H9 (cell line): ENCODE results near the gene TAF15. TPM values are rescaled to one million over a fixed set of nuclear protein-coding genes. Genes with fewer than 3 reads are reported as not detected.

Experiments used
- DNase-seq: peaks from one replicate; pipeline ENCODE4 v3.0.0-alpha.2; 2017
- H2AFZ ChIP-seq: one replicate; pipeline ENCODE4 v1.6.1; 2013; ENCODE audit warnings: mild to moderate bottlenecking, low read length, control low read depth, moderate library complexity
- H2AK5ac ChIP-seq: 2 replicates; pipeline ENCODE4 v1.6.1; 2013; ENCODE audit warnings: low read length, control low read depth, mixed read lengths; ENCODE audit not compliant: insufficient read length
- H2BK120ac ChIP-seq: one replicate; pipeline ENCODE4 v1.6.1; 2013; ENCODE audit warnings: low read depth, mild to moderate bottlenecking, low read length, control low read depth, inconsistent platforms; ENCODE audit not compliant: poor library complexity, severe bottlenecking
- H2BK12ac ChIP-seq: 2 replicates; pipeline ENCODE4 v1.6.1; 2013; ENCODE audit warnings: low read length, control low read depth, mixed read lengths, low read depth; ENCODE audit not compliant: insufficient read length
- H2BK15ac ChIP-seq: 2 replicates; pipeline ENCODE4 v1.6.1; 2013; ENCODE audit warnings: low read depth, low read length, control low read depth
- H2BK20ac ChIP-seq: one replicate; pipeline ENCODE4 v1.6.1; 2013; ENCODE audit warnings: low read depth, mild to moderate bottlenecking, low read length, control low read depth, inconsistent platforms; ENCODE audit not compliant: poor library complexity, severe bottlenecking
- H2BK5ac ChIP-seq: 2 replicates; pipeline ENCODE4 v1.6.1; 2013; ENCODE audit warnings: low read length, control low read depth, mixed read lengths; ENCODE audit not compliant: insufficient read length
- H3K14ac ChIP-seq: 2 replicates; pipeline ENCODE4 v1.6.1; 2013; ENCODE audit warnings: low read length, control low read depth; ENCODE audit not compliant: insufficient read depth
- H3K18ac ChIP-seq: 2 replicates; pipeline ENCODE4 v1.6.1; 2013; ENCODE audit warnings: low read depth, mild to moderate bottlenecking, mixed read lengths, low read length, control low read depth; ENCODE audit not compliant: insufficient read length
- H3K23ac ChIP-seq: 2 replicates; pipeline ENCODE4 v1.6.1; 2013; ENCODE audit warnings: low read length, control low read depth, mixed read lengths, low read depth; ENCODE audit not compliant: insufficient read length
- H3K23me2 ChIP-seq: 2 replicates; pipeline ENCODE4 v1.6.1; 2013; ENCODE audit warnings: low read depth, mild to moderate bottlenecking, mixed read lengths, low read length, control low read depth; ENCODE audit not compliant: insufficient read length, poor library complexity, severe bottlenecking
- H3K27ac ChIP-seq: 2 replicates; pipeline ENCODE4 v1.5.1; 2013; ENCODE audit warnings: low read length, control low read depth, mixed read lengths, low read depth; ENCODE audit not compliant: insufficient read length
- H3K27me3 ChIP-seq: 2 replicates; pipeline ENCODE4 v1.6.1; 2013; ENCODE audit warnings: low read length, control low read depth, inconsistent platforms; ENCODE audit not compliant: insufficient read depth
- H3K4ac ChIP-seq: 2 replicates; pipeline ENCODE4 v1.6.1; 2013; ENCODE audit warnings: low read depth, mild to moderate bottlenecking, control low read depth, inconsistent platforms, low read length, moderate library complexity
- H3K4me1 ChIP-seq: 2 replicates; pipeline ENCODE4 v1.6.1; 2013; ENCODE audit warnings: low read length, control low read depth, inconsistent platforms; ENCODE audit not compliant: insufficient read depth
- H3K4me2 ChIP-seq: 2 replicates; pipeline ENCODE4 v1.6.1; 2013; ENCODE audit warnings: low read length, control low read depth, mixed read lengths; ENCODE audit not compliant: insufficient read length, insufficient read depth
- H3K56ac ChIP-seq: 2 replicates; pipeline ENCODE4 v1.6.1; 2013; ENCODE audit warnings: low read depth, mild to moderate bottlenecking, mixed read lengths, low read length, control low read depth; ENCODE audit not compliant: insufficient read length
- H3K79me1 ChIP-seq: 2 replicates; pipeline ENCODE4 v1.6.1; 2013; ENCODE audit warnings: low read depth, mild to moderate bottlenecking, moderate library complexity, low read length, control low read depth, inconsistent platforms; ENCODE audit not compliant: insufficient read depth, poor library complexity, severe bottlenecking
- H3K79me2 ChIP-seq: 2 replicates; pipeline ENCODE4 v1.6.1; 2013; ENCODE audit warnings: low read length, control low read depth, inconsistent platforms; ENCODE audit not compliant: insufficient read depth
- H3K9ac ChIP-seq: 2 replicates; pipeline ENCODE4 v1.6.1; 2013; ENCODE audit warnings: low read length, control low read depth, mixed read lengths; ENCODE audit not compliant: insufficient read length; ENCODE audit errors: extremely low read depth
- H3K9me3 ChIP-seq: one replicate; pipeline ENCODE4 v1.6.1; 2013; ENCODE audit warnings: low read depth, low read length, inconsistent platforms; ENCODE audit not compliant: control insufficient read depth
- H3T11ph ChIP-seq: one replicate; pipeline ENCODE4 v1.6.1; 2013; ENCODE audit warnings: mild to moderate bottlenecking, low read length, control low read depth, inconsistent platforms
- H4K20me1 ChIP-seq: one replicate; pipeline ENCODE4 v1.6.1; 2013; ENCODE audit not compliant: control insufficient read depth, insufficient read length, insufficient read depth
- H4K5ac ChIP-seq: 2 replicates; pipeline ENCODE4 v1.6.1; 2013; ENCODE audit warnings: low read depth, mild to moderate bottlenecking, mixed read lengths, low read length, control low read depth; ENCODE audit not compliant: insufficient read length
- H4K8ac ChIP-seq: replicated peaks from 2 replicates; pipeline ENCODE4 v1.6.1; 2013; ENCODE audit warnings: low read length, control low read depth, mixed read lengths, low read depth; ENCODE audit not compliant: insufficient read length
- H4K91ac ChIP-seq: 2 replicates; pipeline ENCODE4 v1.6.1; 2013; ENCODE audit warnings: low read depth, mild to moderate bottlenecking, moderate library complexity, mixed read lengths, low read length, control low read depth; ENCODE audit not compliant: insufficient read length
- H3K27ac Mint-ChIP-seq, 3 experiments: 2 replicates in 2 of 3; 3 replicates in 1 of 3; pipeline ENCODE4 v1.8.0; 2020 to 2021; ENCODE audit warnings: mixed read lengths in 3 of 3, mild to moderate bottlenecking in 1 of 3, moderate library complexity in 1 of 3
- H3K27me3 Mint-ChIP-seq: 2 replicates; pipeline ENCODE4 v1.8.0; 2021; ENCODE audit warnings: low read depth, mild to moderate bottlenecking, moderate library complexity, mixed read lengths
- H3K36me3 Mint-ChIP-seq, 3 experiments: 2 replicates in 2 of 3; 3 replicates in 1 of 3; pipeline ENCODE4 v1.8.0; 2020 to 2021; ENCODE audit warnings: low read depth in 3 of 3, mixed read lengths in 3 of 3; ENCODE audit not compliant: insufficient read depth in 1 of 3
- H3K4me1 Mint-ChIP-seq, 2 experiments: 2 replicates each; pipeline ENCODE4 v1.8.0; 2020; ENCODE audit warnings: mixed read lengths in 2 of 2
- H3K4me3 Mint-ChIP-seq, 2 experiments: 2 replicates in 1 of 2; 3 replicates in 1 of 2; pipeline ENCODE4 v1.8.0; 2020 to 2021; ENCODE audit warnings: mild to moderate bottlenecking in 2 of 2, mixed read lengths in 2 of 2, moderate library complexity in 1 of 2
- H3K9me3 Mint-ChIP-seq, 2 experiments: 2 replicates in 1 of 2; 3 replicates in 1 of 2; pipeline ENCODE4 v1.8.0; 2020; ENCODE audit warnings: mild to moderate bottlenecking in 2 of 2, mixed read lengths in 2 of 2, moderate library complexity in 1 of 2
- CTCF ChIP-seq: fragments of 200-600 bp; sonication (generic); conservative IDR thresholded peaks from 3 replicates; pipeline ENCODE4 v1.8.0; 2021; ENCODE audit warnings: antibody characterized with exemption, mild to moderate bottlenecking
- WGBS: extraction: QIAGEN DNeasy Blood & Tissue Kit; methylation state at CpG from one replicate; pipeline ENCODE4 v1.1.7; 2013; ENCODE audit warnings: missing lambda C conversion rate, low lambda C conversion rate, mixed read lengths; ENCODE audit not compliant: insufficient read length; ENCODE audit errors: extremely low coverage; 5-methylcytosine and 5-hydroxymethylcytosine counted together
- total RNA-seq: library from RNA; stranded (reverse); gene quantifications from 2 replicates; pipeline ENCODE4 v1.2.1, GENCODE V29; 2021

TAF15 gene
- total RNA-seq, 1 experiment from 2014 or later: 304 TPM

- WGBS: no CpG with 5 or more reads among the region's 3 CpGs
- DNase-seq: peak; percentile 27
- Histone ChIP-seq H3K4ac (no peak overlapping the region), H3K23me2 (peaks cover 6% of the 10 kb centered on the region), H3K79me2 (no peaks in the 10 kb centered on the region), H2AK5ac (no peak overlapping the region), H2BK12ac (no peak overlapping the region), H2BK120ac (no peak overlapping the region), H3K27ac (no peak overlapping the region), H2BK20ac (no peak overlapping the region), H3K4me1 (0 out of 2 replicates have a peak, but pooled peaks cover 2% of the 10 kb centered on the region), H3K4me2 (no peak overlapping the region), H3K18ac (no peak overlapping the region), H3K14ac (no peak overlapping the region), H2BK15ac (no peak overlapping the region), H3K56ac (no peak overlapping the region), H4K91ac (no peak overlapping the region), H3K27me3 (peaks cover 30% of the 10 kb centered on the region), H3K9me3 (no peaks in the 10 kb centered on the region), H3K9ac (no peak overlapping the region), H4K8ac (no peak overlapping the region), H2BK5ac (no peak overlapping the region), H3T11ph (no peak overlapping the region), H3K23ac (no peak overlapping the region), H3K79me1 (no peaks in the 10 kb centered on the region), H4K20me1 (no peaks in the 10 kb centered on the region), H2AFZ (no peak overlapping the region), H4K5ac (no peak overlapping the region)
- H3K4me1 Mint-ChIP-seq: peaks cover 6 to 18% of the 10 kb centered on the region in 2 experiments
- no peaks in the 10 kb centered on the region for H3K9me3 Mint-ChIP-seq
- no peak overlapping the region for H3K27ac Mint-ChIP-seq
- H3K36me3 Mint-ChIP-seq: no peaks in the 10 kb centered on the region
- peaks cover 96% of the 10 kb centered on the region for H3K27me3 Mint-ChIP-seq
- H3K4me3 Mint-ChIP-seq: peak overlapping the region in 1 of 2 experiments; percentile 53; a peak in 3 of 5 replicates
- TF ChIP-seq CTCF: no peak
Observed at GRCh38 chr17:35793257-35793656, 16.0 kb upstream of the TAF15 start.
